ENCODE results near the gene ASB13.

DNA sequence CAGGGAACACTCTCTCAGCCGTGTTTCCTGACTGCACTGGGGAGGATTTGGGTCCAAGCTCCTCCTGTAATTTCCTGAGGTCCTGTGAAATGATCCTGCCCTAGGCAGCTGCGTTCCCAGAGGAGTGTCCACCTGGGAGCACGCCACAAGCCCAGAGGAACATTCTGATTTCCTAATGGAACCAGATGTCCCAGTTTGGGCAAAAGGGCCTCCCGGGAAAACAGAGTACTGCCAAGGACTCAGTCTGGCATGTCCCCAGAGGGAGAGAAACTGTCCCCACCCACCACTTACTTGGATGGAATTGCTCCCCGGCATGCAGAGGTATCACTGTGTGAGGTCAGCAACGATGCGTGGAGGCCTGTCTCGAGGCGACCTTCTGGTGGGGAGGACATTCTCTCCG, 34.5 kb downstream of the ASB13 start:
- TF ChIP-seq POLR2A (IDR thresholded peaks at IDR 0.05; ENCODE audit: low read length) (no peak), GATA1 (IDR thresholded peaks at IDR 0.05; ENCODE audit: low read depth, low read length) (no peak)

Measured in erythroblast (primary cell).